Fibroblast of upper back skin (primary cell): ENCODE data around the gene HID1.
"Not testable (repeated sequence)": the region's sequence is repeated elsewhere in the genome, so short reads cannot be mapped to it uniquely, and the experiment has no call there.

Experiments used
- DNase-seq: peaks from one replicate; pipeline ENCODE4 v3.0.0-alpha.2; 2013

HID1 gene

DNA sequence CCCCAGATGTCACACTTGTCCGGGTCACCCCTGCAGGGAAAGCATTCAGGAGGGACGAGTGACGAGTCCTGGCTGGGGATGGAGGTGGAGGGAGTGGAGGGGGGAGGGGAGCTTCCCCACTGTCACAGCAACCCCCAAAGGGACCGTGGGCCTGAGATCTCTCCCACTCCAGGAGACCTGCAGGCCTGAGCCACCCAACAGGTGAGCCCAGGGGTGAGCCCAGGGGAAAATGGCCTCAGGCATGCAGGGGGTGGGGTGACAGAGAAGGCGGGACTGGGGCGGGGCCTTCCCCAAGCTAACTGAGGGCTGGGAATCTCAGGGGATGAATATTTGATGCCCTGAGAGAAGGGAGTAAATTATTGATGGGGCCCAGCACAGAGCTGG, 51.9 kb downstream of the HID1 start:
- no peak for DNase-seq

DNA sequence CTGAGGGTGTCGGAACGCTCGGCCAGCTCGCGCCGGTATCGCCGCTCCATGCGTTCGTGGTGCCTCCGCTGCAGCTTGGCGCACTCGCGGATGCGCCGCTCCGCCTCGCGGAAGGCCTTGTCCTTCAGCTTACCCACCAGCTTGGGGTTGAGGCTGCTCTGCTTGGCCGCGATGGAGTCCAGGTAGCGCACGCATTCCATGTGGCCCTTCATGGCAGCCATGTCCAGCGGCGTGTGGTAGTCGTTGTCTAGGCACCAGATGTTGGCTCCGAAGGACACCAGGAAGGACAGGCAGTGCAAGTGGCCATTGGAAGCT, 52.3 kb downstream of the HID1 start:
- no peak for DNase-seq

DNA sequence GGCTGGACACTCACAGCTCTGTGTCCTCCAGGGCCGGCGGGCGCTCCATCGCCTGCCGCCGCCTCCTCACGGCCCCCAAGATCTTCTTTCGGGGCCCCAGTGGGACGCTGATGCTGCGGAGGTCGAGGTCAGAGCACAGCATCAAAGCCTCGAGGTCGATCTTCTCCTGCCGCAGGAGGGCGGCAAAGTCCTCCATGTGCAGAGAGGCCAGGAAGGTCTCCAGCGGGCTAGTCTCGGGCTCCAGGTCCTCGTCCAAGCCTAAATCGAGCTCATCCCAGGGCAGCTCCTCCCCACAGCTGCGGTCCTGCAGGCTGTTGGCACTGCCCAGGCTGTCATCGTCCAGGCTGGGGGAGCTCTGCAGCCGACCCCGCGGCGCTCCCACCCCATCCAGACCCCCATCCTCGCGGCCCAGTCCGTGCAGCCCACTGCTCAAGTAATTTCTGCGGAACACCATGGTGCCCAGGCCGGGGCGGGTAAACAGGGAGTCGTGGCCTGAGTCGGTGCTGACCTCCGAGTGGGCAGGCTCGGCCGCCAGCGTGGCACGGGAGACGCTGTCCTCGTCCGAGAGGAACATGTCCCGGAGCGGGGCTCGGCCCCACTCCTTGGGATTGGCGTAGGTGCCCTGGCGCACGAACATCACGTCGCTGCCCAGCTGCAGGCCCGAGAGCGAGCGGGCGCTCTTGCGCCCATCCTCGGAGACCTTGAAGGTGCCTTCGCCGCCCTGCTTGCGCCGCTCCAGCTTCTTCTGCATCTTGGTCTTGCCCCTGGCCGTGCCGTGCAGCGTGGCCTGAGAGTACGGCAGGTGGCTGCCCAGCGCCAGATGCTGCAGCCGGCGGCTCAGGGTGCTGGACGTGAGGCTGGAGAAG, 52.9 kb downstream of the HID1 start:
- peak; percentile 10 for DNase-seq

DNA sequence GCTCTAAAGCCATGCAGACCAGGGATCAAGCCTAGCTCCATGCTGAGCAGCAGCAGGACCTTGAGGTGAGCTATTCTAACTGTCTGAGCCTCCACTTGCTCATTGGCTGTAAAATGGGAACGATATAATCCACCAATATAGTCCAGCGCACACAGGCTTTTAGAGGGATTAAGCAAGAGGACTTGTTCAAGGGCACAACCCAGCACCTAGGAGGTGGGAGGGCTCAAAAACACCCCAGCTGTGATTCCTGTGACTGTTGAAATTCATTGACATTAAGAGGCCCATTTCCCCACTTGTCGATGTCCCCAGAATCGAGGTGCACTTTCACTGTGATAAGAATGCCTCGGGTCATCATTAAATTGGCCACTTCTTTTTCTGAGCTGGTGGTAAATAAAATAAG, 53.7 kb downstream of the HID1 start:
- DNase-seq, result no peak

DNA sequence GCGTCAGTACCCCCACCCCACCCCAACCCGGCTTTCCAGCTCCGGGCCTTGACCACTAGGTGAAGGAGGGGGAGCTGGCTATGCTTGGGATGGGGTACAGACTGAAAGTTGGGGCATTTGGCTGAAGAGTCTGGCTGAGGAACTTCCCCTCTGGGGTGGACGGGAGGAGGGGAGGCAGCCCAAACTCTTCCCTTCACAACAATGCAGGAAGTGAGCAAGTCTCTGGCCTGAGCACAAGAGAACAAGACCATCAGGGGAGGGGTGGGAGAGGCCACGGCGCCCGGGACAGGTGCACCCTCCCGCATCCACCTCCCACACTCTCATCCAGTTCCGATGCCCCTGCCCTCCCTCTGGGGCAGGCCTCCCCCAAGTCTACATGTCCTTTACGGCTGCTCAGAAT, 55.1 kb downstream of the HID1 start:
- DNase-seq, result no peak

GRCh38 chr17:74916851-74917199, 55.7 kb downstream of the HID1 start:
- no peak for DNase-seq

DNA sequence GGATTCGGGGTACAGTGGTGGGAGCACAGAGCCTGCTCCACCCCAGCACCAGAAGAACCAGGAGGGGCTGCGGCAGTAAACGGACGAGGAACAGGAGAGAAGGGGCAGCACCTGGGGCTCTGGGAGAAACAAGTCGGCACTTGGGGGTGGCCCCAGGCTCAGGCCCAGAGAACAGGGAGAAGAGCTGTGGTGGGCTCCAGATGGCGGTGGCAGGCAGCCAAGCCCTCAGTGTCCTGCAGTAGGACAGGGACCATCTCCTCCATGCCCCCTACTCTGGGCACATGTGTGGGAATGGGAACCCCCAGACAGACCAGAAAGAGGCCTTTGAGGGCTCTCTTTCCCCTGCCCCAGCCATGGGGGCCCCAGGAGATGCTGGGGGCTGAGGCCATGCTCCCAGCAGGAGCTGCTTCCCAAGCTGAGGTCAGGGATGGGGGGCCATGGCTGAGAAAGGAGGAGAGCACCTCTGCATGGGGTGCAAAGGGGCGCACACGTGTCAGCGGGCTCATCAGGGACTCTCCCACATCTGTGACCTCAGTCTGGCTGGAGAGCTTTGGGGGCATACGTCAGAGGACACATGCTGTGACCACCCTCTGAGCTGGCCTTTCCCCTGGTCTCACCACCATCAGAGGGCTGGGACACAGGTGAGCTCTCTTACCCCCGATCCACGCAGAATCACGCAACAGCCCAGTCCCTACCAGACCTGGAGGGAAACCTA, 56.3 kb downstream of the HID1 start:
- DNase-seq, result no peak

DNA sequence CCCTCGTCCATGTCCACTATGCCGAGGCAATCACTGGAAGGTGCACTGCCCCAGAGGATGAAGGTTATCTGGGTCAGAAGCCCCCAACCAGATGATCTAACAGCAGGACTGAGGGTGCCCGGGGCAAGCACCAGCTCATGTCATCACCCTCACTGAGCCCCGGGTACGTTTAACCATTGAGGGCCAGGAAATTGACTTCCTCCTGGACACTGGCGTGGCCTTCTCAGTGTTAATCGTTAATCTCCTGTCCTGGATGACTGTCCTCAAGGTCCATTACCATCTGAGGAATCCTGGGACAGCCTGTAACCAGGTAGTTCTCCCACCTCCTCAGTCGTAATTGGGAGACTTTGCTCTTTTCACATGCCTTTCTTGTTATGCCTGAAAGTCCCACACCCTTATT, 61.1 kb downstream of the HID1 start:
- DNase-seq, result not testable (repeated sequence)

DNA sequence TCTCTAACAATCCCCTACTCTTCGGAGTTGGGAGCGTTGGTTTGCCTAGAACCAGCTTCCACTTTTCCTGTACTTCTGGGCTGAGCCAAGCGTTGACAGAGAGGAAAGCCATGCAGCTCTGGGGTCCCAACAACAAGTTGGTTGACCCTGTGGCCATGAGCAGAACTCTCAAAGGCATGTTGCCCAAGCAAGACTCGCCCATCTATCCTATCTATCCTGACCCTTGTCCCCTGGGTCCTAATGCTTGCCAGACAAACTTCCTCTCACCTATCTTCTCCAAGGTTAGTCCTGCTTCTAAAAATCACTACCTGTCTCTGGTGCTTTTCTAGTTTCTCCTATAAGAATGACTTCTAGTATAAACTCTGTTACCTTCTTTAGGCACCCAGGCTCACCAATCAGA, 63.5 kb downstream of the HID1 start:
- not testable (repeated sequence) for DNase-seq

GRCh38 chr17:74907012-74907411, 65.5 kb downstream of the HID1 start:
- no peak for DNase-seq

GRCh38 chr17:74906214-74906793, 66.3 kb downstream of the HID1 start:
- DNase-seq, result not testable (repeated sequence)

- no peak for DNase-seq
Measured at GRCh38 chr17:74904687-74905409, 67.7 kb downstream of the HID1 start.

DNA sequence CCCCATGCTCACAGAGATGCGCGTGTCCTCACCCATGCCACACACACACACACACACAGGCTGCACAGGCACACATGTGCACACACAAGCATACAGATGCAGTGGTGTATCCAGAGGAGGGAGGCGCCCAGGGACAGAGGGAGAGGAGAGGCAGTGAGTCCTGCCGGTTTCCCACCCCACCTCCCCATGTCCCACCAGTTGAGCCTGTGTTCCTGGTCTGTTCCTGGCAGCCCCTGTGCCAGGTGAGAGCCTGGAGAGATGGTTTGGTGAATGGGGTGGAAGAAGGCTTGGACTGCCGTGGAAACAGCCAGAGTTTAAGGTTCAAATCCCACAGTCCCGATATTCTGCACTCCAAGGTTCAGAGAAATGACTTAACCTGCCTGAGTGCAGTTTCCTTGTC, 68.9 kb downstream of the HID1 start:
- DNase-seq, result no peak

GRCh38 chr17:74903034-74903433, 69.5 kb downstream of the HID1 start:
- DNase-seq, result no peak

DNA sequence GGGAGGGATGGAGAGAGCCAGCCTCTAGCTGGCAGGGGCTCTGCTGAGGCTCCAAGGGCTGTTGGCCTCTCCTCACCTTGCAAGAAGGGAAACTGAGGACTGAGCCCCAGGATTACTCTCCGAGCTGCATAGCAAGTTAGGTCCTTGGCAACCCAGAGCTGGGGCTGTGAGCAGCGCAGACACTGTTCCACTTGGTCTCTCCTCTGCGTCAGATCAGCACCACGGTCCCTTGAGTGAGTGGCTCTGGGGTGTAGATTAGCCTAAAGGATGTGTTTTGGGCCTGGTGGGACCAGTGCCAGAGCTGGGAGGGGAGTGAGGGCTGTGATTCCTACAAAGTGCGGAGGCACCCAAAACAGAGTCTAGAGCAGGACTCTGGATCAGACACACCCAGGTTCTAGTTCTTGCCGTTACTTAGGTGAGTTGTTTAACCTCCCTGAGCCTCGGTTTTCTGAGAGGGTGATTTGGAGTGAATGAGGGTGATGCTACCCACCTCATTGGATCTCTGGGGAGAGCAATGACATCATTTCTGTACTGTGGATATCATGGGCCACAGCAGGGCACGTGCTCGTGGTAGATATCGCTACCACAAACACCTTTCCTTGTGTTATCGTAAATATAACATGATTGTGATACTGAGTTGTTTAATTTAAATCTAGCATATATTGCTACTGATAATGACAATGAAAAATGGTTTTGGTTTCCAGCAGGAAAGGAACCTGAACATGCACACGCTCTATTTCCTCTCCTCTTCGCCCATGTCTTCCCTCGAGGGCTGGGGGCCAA, 71.0 kb downstream of the HID1 start:
- DNase-seq, result no peak
